Measurements from ENCODE around the gene GKN1. TPM values are rescaled to one million over a fixed set of nuclear protein-coding genes. Genes with fewer than 3 reads are reported as not detected.

The GKN1 gene
- total RNA-seq, 1 experiment from 2014 or later: not detected

GRCh38 chr2:68939962-68940361 is 34.5 kb upstream of the GKN1 start:
- H3K27ac ChIP-seq (ENCODE audit: insufficient read length, low read depth, low read length): no peak overlapping the region
- no peaks in the 10 kb centered on the region for H3K4me1 ChIP-seq (ENCODE audit: insufficient read depth, low read length)
- H2AK5ac ChIP-seq (ENCODE audit: insufficient read length, low read length): no peak overlapping the region
- H3K9ac ChIP-seq (ENCODE audit: extremely low read depth, insufficient read length, low read length): no peak overlapping the region
- H3K36me3 Mint-ChIP-seq (ENCODE audit: insufficient read depth in 1 of 3, low read depth in 3 of 3): no peaks in the 10 kb centered on the region
- H3K4me2 ChIP-seq (ENCODE audit: insufficient read depth, insufficient read length, low read length): no peak overlapping the region
- no peak overlapping the region for H4K8ac ChIP-seq (replicated peaks; ENCODE audit: insufficient read length, low read depth, low read length)
- no peak overlapping the region for H2BK20ac ChIP-seq (ENCODE audit: low read depth, low read length, poor library complexity, severe bottlenecking)
- no peak overlapping the region for H4K5ac ChIP-seq (ENCODE audit: insufficient read length, low read depth, low read length)
- H3K79me1 ChIP-seq (ENCODE audit: insufficient read depth, low read depth, low read length, poor library complexity, severe bottlenecking): no peaks in the 10 kb centered on the region
- no peak overlapping the region for H3K27ac Mint-ChIP-seq
- no peak for DNase-seq
- TF ChIP-seq CTCF (conservative IDR thresholded peaks at IDR 0.05): no peak
- no peak overlapping the region for H2BK15ac ChIP-seq (ENCODE audit: low read depth, low read length)
- no peaks in the 10 kb centered on the region for H3K79me2 ChIP-seq (ENCODE audit: insufficient read depth, low read length)
- H3K18ac ChIP-seq (ENCODE audit: insufficient read length, low read depth, low read length): no peak overlapping the region
- no peaks in the 10 kb centered on the region for H3K23me2 ChIP-seq (ENCODE audit: insufficient read length, low read depth, low read length, poor library complexity, severe bottlenecking)
- H3T11ph ChIP-seq (ENCODE audit: low read length): no peak overlapping the region
- peaks cover 3 to 7% of the 10 kb centered on the region in 2 experiments; a peak in 2 of 5 replicates for H3K9me3 Mint-ChIP-seq
- no peak overlapping the region for H2BK5ac ChIP-seq (ENCODE audit: insufficient read length, low read length)
- H3K27me3 Mint-ChIP-seq (ENCODE audit: low read depth): peaks cover 7% of the 10 kb centered on the region
- H4K20me1 ChIP-seq (ENCODE audit: control insufficient read depth, insufficient read depth, insufficient read length): no peaks in the 10 kb centered on the region
- H3K27me3 ChIP-seq (ENCODE audit: insufficient read depth, low read length): no peaks in the 10 kb centered on the region
- no peak overlapping the region for H2BK120ac ChIP-seq (ENCODE audit: low read depth, low read length, poor library complexity, severe bottlenecking)
- H4K91ac ChIP-seq (ENCODE audit: insufficient read length, low read depth, low read length): no peak overlapping the region
- no peak overlapping the region for H3K14ac ChIP-seq (ENCODE audit: insufficient read depth, low read length)
- no peak overlapping the region for H3K4me3 Mint-ChIP-seq
- H3K4ac ChIP-seq (ENCODE audit: low read depth, low read length): no peak overlapping the region
- no peak overlapping the region for H2AFZ ChIP-seq (ENCODE audit: low read length)
- no peak overlapping the region for H3K56ac ChIP-seq (ENCODE audit: insufficient read length, low read depth, low read length)
- peaks cover 12 to 13% of the 10 kb centered on the region in 2 experiments for H3K4me1 Mint-ChIP-seq
- no peak overlapping the region for H2BK12ac ChIP-seq (ENCODE audit: insufficient read length, low read depth, low read length)
- WGBS (ENCODE audit: extremely low coverage, insufficient read length, low lambda C conversion rate): no CpG with 5 or more reads among the region's 1 CpG
- no peak overlapping the region for H3K23ac ChIP-seq (ENCODE audit: insufficient read length, low read depth, low read length)
- H3K9me3 ChIP-seq (ENCODE audit: control insufficient read depth, low read depth, low read length): no peaks in the 10 kb centered on the region
